GM18511 (cell line): ENCODE measurements around the gene ACOX2.

Experiments
- ATAC-seq: cut with Tn5 transposase; IDR thresholded peaks from one replicate; pipeline ENCODE4 v1.9.1; 2021; ENCODE audit warnings: mild to moderate bottlenecking, moderate library complexity; ENCODE audit not compliant: unreplicated experiment

ACOX2 gene

DNA sequence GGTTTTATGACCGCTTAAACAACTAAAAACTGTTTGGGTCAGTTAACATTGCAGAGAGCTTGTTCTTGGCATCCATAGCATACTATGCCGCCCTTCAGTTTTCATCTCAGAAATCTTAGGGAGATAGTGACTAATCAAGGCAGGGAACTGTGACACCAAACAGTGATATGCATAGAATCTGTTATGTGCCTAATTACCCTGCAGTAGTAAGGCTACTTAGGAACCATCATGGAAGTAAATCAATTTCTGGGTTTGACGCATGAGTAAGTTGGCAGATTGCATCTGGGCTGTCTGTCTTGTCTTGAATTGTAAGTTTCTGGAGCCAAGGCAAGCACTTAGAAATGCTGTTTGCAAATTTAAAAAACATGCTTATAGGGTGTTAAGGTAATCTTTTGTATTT lies 22.6 kb downstream of the ACOX2 start:
- ATAC-seq = no peak

DNA sequence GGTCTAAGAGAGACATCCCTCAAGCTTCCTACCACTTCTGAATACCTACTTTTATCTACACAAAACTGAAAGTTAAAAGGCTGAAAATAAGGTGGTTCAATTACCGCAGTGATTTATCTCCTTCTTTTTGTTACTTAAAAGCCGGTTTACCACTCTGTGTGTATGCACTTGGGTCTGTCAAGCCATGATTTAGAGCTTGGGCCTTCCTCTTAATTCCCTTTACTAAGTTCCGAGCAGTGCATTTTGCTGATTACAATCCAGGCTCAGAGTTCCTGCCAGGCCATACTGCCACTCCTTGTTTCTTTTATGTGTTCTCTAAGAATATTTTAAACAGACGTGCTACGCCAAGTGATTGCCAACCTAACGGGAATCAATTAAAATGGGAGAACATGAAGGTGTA lies 28.6 kb downstream of the ACOX2 start:
- no peak for ATAC-seq

DNA sequence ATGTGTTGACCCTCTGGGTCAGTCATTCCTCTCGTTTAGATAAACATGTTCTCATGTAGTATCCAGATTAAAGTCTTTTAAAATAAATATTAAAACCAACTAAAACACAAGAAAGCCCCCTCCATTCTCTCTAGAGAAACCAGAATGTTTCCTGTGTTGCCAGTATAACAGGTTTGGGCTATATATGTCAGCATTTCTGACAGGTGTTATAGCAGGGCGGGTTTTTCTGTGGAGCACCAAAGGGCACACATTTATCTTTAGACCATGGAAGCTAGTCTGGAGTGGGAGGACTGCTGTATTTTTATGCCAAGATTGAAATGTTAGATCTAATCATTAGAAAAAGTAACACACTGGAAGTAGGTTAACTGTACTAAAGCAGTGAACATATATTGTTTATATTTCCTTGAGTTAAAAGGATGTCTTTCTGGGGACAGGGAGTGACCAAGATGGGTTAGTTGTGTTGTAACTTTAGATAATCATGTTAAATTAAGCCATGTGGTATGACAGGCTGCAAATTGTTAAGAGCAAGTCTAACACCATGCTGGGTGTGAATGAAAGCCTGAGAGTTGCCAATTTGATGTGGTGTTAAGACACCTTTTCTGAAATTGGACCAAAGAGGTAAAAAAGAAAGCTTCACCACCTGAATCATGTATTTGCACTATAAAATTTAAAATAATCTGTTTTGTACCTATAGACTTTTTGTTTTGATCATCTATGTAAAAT lies 29.5 kb downstream of the ACOX2 start:
- ATAC-seq = no peak

DNA sequence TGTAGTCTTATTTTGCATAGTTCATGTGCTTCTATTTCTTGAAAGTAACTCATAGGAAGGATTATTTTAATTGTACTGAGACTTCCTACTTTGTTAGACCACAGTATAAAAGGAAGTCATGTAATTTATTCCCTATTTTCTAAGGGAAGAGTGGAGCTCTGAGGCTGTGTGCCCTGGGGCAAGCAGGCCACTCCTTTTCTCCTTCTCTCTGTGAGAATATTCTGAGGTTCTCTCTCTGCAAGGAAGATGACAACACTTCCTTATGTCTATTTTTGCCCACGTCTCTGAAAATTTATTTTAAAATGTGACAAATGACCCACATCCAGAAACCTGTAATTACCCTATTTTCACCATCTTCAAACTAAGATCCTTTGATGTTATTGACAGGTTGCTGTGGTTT lies 34.1 kb downstream of the ACOX2 start:
- no peak for ATAC-seq

DNA sequence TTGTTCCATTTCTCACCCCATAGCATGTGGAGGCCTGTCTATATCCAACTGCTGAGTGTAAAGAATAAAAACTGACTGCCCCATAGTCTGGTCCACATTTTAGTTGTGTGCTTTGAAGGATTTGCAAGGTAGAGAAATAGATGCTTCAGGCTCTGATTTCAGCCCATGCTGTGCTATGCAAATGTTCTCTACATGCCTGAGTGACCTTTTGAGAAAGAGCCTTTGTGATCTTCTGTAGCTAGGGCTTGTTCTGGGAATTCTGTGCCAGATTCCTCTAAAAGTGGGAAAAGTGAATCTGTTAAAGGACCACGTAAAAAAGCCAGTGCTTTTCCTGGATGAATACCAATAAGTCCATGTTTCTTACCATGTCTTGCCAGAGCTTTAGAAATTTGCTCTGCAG lies 39.9 kb downstream of the ACOX2 start:
- ATAC-seq = no peak

DNA sequence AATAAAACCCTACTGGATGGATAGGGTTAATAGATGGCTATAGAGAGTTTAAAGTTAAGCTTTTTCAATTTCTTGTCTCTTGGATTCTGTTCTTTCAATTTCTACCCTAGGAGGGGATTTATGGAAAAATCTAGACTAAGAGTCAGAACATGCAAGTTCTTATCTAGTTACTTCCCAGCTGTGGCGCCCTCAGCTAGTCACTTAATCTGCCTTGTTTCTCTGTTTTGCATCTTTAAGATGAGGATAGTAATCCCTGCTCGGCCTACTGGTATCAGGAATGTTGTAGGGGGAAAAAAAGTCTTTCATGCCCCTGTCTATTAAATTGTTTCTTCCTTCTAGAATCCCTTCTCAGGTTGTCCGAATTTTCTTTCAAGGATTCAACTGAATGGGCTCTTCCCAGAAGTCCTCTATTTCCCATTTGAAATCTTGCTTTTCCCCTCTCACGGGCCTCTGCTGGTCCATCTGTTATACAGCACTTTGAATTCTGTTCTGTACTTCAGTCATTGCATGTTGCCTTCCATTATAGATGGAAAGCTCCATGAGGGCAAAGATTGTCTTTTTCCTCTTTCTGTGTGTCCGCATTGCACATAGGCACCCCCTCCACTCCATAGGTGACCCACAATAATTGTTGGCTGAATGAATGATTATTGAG lies 40.7 kb downstream of the ACOX2 start:
- no peak for ATAC-seq

DNA sequence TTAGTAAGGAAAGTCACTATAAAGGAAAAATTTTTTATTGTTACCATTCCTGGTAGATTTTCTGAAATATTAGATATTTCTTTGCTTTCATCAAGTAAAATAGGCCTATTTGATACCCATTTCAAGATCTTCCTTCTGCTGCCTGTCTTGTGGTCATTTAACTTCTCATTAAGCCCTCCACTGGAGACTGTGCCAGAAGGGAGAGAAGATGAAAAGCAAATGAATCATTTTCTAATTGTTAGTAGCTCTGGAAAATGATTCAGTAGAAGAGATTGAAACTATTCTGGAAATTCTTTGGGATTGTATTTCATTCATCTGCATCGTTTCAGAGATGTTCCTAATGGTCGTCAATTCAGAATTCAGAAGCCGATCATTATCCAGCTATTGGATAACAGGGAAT lies 41.9 kb downstream of the ACOX2 start:
- no peak for ATAC-seq

DNA sequence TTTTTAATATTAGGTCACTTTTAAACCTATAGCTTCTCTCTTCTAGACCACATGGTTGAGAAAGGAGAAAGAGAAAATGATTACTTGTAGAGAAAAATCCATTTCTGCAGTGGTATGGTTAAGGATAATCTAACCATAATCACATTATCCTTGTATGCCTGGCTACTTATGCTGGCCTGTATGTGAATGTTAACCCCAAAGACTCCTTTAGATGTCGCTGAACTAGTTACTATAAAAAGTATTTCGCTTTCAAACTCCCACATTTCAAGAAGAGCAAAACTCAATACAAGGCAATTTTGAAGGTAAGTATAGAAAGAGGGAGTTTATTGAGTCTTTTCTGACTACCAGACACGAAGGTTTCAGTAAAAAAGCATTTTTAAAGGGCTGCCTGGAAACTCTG lies 42.9 kb downstream of the ACOX2 start:
- no peak for ATAC-seq

DNA sequence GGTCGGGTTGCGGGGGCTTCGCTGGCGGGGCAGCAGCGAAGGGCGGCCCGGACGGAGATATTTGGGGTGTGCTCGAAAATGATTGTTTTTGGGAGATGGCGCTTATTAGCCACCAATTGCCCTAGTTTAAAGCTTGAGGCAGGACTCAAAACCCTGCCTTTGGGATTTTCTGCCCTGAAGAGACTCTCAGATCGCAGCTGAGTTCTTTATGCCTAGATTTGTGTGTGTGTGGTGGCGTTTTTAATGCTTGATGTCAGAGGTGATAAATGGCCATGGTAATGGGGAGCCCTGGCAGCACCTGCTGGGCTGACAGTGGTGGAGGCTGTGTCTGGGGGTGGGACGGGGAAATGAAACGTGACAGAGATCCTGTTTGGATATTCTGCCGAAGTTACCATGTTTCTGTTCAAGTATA lies 44.5 kb downstream of the ACOX2 start:
- peak; percentile 25 for ATAC-seq

DNA sequence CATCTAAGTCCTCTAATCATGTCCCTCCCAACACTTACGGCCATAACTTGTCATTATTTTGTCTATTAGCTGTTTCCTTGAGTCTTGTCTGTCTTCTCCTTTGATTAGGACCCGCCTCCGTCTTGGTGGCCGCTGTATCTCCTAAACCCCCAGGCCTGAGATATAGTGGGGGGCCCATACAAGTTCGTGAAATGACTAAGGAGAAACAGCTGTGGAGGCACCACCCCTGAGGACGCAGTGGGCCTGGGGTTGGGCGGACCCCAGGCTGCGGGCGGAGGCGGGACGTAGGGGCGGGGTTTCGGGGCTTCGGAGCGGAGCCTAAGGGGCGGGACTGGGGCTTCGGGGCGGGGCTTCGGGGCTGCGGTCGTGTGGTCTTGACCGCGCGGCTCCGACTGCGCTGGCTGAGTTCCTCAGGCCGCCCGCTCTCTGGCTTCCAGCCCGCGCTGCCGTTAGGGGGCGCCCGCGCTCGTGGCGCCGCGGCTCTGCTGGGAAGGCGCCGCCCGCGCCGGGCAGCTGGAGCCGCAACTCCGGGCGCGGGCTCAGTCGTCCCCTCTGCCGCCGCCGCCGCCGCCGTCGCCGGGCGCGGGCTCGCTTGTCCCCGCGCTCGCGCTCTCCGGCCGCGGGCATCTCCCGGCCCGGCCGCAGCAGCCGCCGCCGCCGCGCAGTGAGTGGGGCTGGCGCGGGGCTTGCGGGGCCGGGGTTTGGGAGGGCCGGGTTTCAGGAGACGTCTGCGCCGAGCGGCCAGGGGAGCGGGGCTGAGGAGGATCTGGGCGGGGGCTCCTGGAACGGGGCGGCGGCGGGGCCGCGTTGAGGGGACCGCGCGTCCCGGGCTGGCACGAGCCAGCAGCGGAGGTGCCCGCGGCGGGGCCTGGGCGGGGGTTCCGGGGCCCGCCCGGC lies 45.2 kb downstream of the ACOX2 start, which contains the start of gene KCTD6:
KCTD6 (plus strand) TSS at position 591 of the 897 bp plus-strand sequence. CDS start 6,660 bp downstream, outside the sequence.
- peak; percentile 91 for ATAC-seq

DNA sequence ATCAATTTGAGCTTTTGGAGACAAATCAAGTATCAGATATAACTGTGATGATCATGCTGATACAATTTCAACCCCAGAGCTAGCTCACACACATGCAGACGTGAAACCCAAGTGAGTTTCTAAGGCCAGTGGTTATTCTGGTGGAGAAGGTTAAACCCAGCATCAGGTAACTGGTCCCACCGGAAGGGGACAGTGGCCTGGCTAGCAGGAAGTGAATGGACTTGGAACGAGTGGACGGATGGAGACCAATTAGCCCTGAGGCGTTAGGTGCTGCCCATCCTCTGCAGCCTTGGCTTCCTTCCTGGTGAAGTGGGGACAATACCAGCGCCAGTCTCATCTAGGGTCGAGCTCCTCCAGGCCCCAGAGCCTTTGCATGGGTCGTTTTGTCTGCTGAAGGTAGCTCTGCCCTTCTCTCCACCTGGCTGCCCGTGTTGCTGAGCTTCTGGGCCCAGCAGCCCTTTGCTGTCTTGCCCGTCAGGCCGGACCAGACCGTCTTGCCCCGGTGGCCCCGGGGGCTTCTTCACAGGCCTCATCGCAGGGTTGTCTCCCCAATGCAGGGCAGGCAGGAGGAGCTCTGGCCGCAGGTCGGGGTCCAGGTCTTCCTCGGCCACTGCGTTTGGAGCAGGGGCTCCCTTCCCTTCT lies 46.0 kb downstream of the ACOX2 start:
- ATAC-seq = no peak

DNA sequence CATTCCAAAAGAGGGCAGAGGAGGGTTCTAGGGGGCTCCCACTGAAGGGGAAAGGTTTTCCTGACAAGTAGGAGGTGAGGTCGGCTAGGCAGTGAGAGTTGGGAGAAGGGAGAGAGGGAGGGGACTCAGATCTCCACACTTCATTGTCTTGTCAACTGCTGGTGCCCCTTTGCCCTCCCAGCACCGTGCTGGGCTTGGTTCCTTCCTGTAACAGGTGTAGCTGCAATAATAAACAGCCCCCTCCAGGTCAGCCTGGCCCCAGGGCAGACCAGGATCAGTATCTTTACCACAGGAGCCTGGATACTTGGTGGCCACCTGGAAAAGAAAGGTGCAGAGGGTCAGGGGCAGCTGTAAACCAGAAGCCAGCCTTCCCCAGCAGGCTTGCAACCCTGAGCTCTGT lies 48.0 kb downstream of the ACOX2 start:
- no peak for ATAC-seq

DNA sequence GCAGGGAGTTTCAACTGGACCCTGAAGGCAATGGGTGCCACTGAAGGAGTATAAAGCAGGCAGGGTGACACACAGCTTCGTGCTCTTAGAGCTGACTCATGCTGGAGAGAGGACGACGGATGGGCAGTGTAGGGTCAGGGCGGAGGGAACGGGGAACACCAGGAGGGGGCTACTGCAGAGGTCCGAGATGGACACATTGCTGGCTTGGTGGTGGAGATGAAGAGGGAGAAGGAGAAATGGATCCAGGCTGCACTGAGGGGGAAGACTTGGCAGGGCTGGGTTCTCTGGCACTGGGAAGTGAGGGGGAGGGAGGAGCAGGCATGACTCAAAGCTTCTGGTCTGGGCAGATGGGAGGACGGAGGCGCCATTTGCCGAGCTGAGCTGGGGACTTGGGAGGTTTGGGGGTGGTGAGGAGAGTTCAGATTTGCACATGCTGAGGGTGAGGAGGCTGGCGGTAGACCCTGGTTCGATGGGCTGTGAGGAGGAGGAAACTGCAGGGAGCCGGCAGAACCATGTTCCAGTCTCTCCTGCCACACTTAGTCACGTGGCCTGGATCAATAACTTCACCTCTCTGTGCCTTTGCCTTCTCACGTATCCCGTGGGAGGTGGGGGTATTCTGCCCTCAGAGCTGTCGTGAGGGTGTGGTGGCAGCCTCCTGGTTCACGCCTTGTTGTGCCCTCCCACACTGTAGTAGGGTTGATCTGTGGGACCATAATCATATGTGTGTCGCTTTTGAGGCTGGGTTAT lies 49.7 kb downstream of the ACOX2 start:
- no peak for ATAC-seq

DNA sequence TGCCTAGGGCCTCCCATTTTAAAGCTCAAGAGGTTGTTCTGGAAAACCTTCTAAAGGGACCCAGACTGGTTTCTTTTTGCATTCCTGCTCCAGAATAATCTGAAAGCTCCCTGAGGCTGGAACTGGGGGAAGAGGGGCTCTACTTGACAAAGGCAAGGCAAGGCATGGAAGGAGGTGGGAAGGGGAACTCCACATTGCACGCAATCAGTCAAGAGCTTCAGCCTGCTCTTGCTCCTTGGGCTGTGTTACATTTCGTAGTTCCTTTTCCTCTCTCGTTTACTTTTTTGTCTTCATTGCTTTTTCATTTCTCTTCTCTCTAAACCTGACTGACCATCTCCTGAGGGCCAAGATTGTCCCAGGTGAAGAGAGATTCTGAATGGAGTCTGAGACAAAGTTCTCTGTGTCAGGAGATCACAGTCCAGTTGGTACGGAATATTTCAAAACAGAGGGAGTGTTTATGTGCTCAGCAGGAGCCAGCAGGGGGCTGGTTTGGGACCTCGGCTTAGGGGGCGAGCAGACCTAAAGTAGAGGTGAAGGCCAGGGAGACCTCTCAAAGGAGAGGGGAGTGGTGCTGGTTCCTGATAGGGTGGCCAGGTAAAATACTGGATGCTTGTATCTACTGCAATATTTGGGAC lies 51.1 kb downstream of the ACOX2 start:
- no peak for ATAC-seq

DNA sequence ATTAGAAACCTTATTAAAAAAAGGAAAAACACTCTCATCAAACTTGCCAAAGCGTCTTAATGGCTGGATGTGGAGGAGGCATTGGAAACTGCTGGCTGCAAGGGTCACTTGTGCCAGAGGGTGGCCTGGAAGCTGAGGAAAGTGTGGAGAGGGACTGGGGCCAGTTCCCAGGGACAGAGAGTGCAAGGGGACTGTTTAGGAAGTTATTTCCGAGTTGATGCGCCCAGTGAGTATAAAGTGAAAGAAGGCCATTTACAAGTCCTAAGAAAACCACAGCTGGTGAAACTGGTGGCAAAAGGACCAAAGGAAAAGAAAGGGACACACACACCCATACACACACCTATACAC lies 52.3 kb downstream of the ACOX2 start:
- ATAC-seq = no peak

DNA sequence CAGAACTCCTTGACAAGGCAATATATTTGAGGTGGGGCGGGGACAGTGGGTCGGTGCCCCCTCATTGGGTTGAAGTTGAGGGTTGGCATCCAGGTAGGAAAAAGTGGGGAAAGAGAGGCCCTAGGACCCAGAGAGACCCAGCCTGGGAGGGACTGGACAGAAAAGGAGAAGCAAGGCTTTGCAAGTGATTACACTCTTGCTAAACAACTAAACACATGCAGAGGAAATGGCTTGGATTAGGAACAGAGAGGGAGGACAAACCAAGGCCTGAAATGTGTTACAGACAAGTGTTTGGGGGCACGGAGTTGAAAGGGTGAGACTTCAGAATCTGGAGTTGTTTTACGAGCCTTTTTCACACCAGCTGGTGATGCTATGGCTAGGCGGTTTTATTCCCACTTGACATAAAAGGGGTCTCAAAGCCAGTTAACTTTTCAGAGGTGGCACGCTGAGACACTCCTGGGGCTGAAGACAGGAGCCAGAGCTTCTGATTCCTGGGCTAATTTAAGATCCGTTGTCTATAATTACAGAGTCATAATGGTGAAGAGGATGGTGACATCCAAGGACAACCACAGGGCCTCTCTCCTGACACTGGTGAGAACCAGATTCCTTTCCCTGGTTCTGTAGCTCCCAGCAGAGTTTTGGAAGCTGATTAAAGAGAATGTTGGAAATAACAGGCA lies 52.8 kb downstream of the ACOX2 start:
- no peak for ATAC-seq

DNA sequence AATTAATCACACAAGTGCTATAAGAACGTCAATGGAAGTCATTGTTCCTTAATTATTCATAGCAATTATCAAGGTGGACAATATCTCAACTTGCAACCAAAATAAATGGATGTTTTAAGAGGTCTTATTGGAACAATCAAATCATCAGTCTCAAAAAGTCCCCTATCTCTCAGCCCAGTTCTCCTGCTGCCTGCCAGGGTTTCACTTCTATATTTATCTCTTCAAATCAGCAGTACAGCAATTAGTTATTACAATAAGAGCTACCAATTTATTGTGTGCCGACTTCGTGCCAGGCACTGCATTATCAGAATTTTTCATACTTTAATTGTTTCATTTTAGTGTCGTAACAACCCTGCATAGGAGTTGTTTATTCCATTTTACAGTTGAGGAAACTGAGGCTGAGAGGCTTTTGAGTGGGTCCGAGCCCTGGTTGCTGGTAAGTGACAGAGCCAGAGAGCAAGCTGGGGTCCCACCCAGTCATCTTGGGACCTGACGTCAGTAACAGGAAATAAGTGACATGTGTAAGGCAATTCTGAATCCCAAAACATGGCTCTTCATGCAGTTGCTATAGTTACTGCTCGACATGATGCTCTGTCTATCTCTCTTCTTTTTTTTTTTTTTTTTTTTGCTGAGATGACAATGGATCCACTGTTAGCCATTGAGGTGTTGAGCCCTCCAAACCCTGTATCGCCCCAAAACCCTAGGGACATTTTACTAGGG lies 53.9 kb downstream of the ACOX2 start:
- ATAC-seq = no peak

DNA sequence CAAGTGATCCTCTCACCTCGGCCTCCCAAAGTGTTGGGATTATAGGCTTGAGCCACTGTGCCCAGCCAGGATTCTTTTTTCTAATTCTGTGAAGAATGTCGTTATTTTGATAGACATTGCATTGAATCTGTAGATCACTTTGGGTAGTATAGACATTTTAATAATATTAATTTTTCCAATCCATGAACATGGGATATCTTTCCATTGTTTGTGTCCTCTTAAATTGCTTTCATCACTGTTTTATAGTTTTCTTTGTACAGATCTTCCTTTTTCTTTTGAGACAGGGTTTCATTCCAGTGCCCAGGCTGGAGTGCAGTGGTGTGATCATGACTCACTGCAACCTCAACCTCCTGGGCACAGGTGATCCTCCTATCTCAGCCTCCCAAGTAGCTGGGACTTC lies 56.7 kb downstream of the ACOX2 start:
- no peak for ATAC-seq

DNA sequence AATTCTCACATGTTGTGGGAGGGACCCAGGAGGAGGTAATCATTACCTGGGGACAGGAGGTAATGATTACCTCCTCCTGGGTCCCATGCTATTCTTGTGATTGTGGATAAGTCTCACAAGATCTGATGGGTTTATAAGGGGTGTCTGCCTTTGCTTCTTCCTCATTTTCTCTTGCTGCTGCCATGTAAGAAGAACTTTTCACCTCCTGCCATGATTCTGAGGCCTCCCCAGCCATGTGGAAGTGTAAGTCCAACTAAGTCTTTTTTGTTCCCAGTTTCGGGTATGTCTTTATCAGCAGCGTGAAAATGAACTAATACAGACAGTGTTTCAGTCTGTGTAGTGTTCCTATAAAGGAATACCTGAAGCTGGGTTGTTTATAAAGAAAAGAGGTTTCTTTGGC lies 58.2 kb downstream of the ACOX2 start:
- no peak for ATAC-seq
